HFF-Myc (cell line): ENCODE measurements around the gene SYT17.

ENCODE experiments used
- DNase-seq: peaks from one replicate; pipeline ENCODE4 v3.0.0-alpha.2; 2011; ENCODE audit warnings: low read depth; ENCODE audit errors: extremely low read depth
- H3K4me3 ChIP-seq: replicated peaks from 2 replicates; pipeline ENCODE4 v1.5.1; 2011; ENCODE audit warnings: low read depth, mild to moderate bottlenecking, control low read depth, low read length
- CTCF ChIP-seq: IDR thresholded peaks from 2 replicates; pipeline ENCODE4 v1.5.1; 2012; ENCODE audit warnings: mild to moderate bottlenecking, low read depth, low read length, control low read depth; ENCODE audit errors: missing control alignments

The SYT17 gene

GRCh38 chr16:19314718-19315425 lies 146.8 kb downstream of the SYT17 start:
- no peak overlapping the region for H3K4me3 ChIP-seq
- TF ChIP-seq CTCF = no peak
- DNase-seq = no peak

- no peak for DNase-seq
- no peak overlapping the region for H3K4me3 ChIP-seq
- no peak for TF ChIP-seq CTCF
Observed at GRCh38 chr16:19315889-19316433, 147.9 kb downstream of the SYT17 start.

GRCh38 chr16:19316846-19317245 lies 148.8 kb downstream of the SYT17 start:
- H3K4me3 ChIP-seq = no peak overlapping the region
- DNase-seq = no peak
- TF ChIP-seq CTCF = no peak
